CD8-positive, alpha-beta memory T cell (primary cell): ENCODE measurements around the gene TMEM63C. TPM values are rescaled to one million over a fixed set of nuclear protein-coding genes. Genes with fewer than 3 reads are reported as not detected.

ENCODE experiments used
- CTCF ChIA-PET: fragments of 350-600 bp; sonication (Branson Sonifier 250); formaldehyde crosslinking; loops from one replicate; lab custom pipeline; 2021; ENCODE audit warnings: antibody characterized with exemption; lab: Charles Lee
- POLR2A ChIA-PET: fragments of 350-600 bp; sonication (Branson Sonifier 250); formaldehyde crosslinking; loops from one replicate; lab custom pipeline; 2021; ENCODE audit warnings: antibody characterized with exemption; lab: Charles Lee
- DNase-seq, 5 donors: peaks; one replicate each; pipeline versions ENCODE4 v3.0.0 to v3.0.0-alpha.2; 2020 to 2022; ENCODE audit warnings: mixed read lengths in 1 of 5
- H3K27ac ChIP-seq: one replicate; pipeline ENCODE4 v1.7.0; 2013; ENCODE audit warnings: low read depth, mild to moderate bottlenecking, low read length, moderate library complexity
- H3K27me3 ChIP-seq: 2 replicates; pipeline ENCODE4 v1.7.0; 2013; ENCODE audit warnings: low read length, mild to moderate bottlenecking; ENCODE audit not compliant: insufficient read depth, poor library complexity, severe bottlenecking
- H3K36me3 ChIP-seq: 2 replicates; pipeline ENCODE4 v1.7.0; 2013; ENCODE audit warnings: mild to moderate bottlenecking, low read length, moderate library complexity; ENCODE audit not compliant: insufficient read depth
- H3K4me1 ChIP-seq: 2 replicates; pipeline ENCODE4 v1.7.0; 2013; ENCODE audit warnings: mild to moderate bottlenecking, low read length, moderate library complexity; ENCODE audit not compliant: insufficient read depth
- H3K4me3 ChIP-seq: 2 replicates; pipeline ENCODE4 v1.7.0; 2013; ENCODE audit warnings: mild to moderate bottlenecking, low read length
- H3K9me3 ChIP-seq: 2 replicates; pipeline ENCODE4 v1.7.0; 2013; ENCODE audit warnings: mild to moderate bottlenecking, low read length
- H3K27ac Mint-ChIP-seq, 8 donors: one replicate each; pipeline ENCODE4 v1.8.0; 2020 to 2021; ENCODE audit warnings: mixed read lengths in 8 of 8, mild to moderate bottlenecking in 6 of 8, inconsistent platforms in 3 of 8, moderate library complexity in 3 of 8
- H3K27me3 Mint-ChIP-seq, 2 donors: one replicate each; pipeline ENCODE4 v1.8.0; 2020 to 2021; ENCODE audit warnings: mixed read lengths in 2 of 2, mild to moderate bottlenecking in 1 of 2, moderate library complexity in 1 of 2
- H3K36me3 Mint-ChIP-seq, 3 donors: one replicate each; pipeline ENCODE4 v1.8.0; 2020 to 2021; ENCODE audit warnings: mixed read lengths in 3 of 3, inconsistent platforms in 1 of 3, mild to moderate bottlenecking in 1 of 3
- H3K4me1 Mint-ChIP-seq, 3 donors: one replicate each; pipeline ENCODE4 v1.8.0; 2020 to 2021; ENCODE audit warnings: mixed read lengths in 3 of 3, inconsistent platforms in 1 of 3, mild to moderate bottlenecking in 1 of 3
- H3K4me3 Mint-ChIP-seq, 7 donors: one replicate each; pipeline ENCODE4 v1.8.0; 2020 to 2021; ENCODE audit warnings: mixed read lengths in 7 of 7, mild to moderate bottlenecking in 6 of 7, moderate library complexity in 4 of 7, inconsistent platforms in 2 of 7
- H3K9me3 Mint-ChIP-seq, 5 donors: one replicate each; pipeline ENCODE4 v1.8.0; 2020 to 2022; ENCODE audit warnings: mixed read lengths in 5 of 5, mild to moderate bottlenecking in 3 of 5, moderate library complexity in 2 of 5, inconsistent platforms in 1 of 5
- polyA plus RNA-seq: library from polyadenylated mRNA; unstranded; fragments of 300-500 nt; fragmentation: Illumina TruSeq; gene quantifications from one replicate; pipeline ENCODE4 v1.2.3, GENCODE V29; 2021
- total RNA-seq, 2 experiments: library from RNA; stranded (reverse); gene quantifications; one replicate each; pipeline ENCODE4 v1.2.3, GENCODE V29; 2021

TMEM63C gene
- total and polyA plus RNA-seq, 3 experiments from 2014 or later: 0.28 to 0.68 (median 0.64) TPM

DNA sequence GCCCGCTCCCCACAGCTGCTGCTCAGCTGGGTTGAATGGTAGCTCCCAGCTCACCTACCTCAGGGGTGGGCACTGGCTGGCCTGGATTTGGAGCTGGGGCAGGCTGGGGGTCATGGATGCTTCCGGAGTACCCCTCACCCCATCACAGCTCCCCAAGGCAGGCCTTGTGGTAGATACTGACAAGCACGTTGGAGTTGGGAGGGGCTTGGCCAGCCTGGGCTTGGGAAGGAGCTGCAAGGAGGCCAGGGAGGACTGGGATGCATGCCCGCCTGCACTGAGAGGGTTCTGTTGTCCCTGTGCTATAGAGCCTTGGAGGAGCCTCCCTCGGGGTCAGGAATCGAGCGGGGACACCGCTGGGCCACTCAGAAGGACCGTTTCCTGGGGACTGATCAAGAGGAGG lies 14.2 kb downstream of the TMEM63C start:
- Histone ChIP-seq H3K4me1 (no peaks in the 10 kb centered on the region), H3K27ac (no peak overlapping the region), H3K27me3 (no peaks in the 10 kb centered on the region), H3K36me3 (no peaks in the 10 kb centered on the region), H3K4me3 (no peak overlapping the region), H3K9me3 (no peaks in the 10 kb centered on the region)
- Mint-ChIP-seq H3K36me3 (peaks cover 0 to 2% (median 0%) of the 10 kb centered on the region in 3 donors), H3K9me3 (no peaks in the 10 kb centered on the region), H3K27ac (no peak overlapping the region), H3K4me1 (no peaks in the 10 kb centered on the region), H3K4me3 (no peak overlapping the region), H3K27me3 (peaks cover 3 to 27% of the 10 kb centered on the region in 2 donors)
- ChIA-PET CTCF (no interaction called here), POLR2A (no interaction called here)
- no peak for DNase-seq

- Mint-ChIP-seq H3K4me1 (no peaks in the 10 kb centered on the region), H3K27me3 (peaks cover 6 to 26% of the 10 kb centered on the region in 2 donors), H3K27ac (no peak overlapping the region), H3K36me3 (no peaks in the 10 kb centered on the region), H3K9me3 (peaks cover 0 to 3% (median 0%) of the 10 kb centered on the region in 5 donors), H3K4me3 (no peak overlapping the region)
- POLR2A ChIA-PET: no interaction called here
- no peaks in the 10 kb centered on the region for H3K27me3 ChIP-seq
- CTCF ChIA-PET: no interaction called here
- H3K9me3 ChIP-seq: no peaks in the 10 kb centered on the region
- H3K36me3 ChIP-seq: no peaks in the 10 kb centered on the region
- no peak overlapping the region for H3K27ac ChIP-seq
- H3K4me1 ChIP-seq: no peaks in the 10 kb centered on the region
- no peak for DNase-seq
- no peak overlapping the region for H3K4me3 ChIP-seq
Observed at GRCh38 chr14:77197988-77198387, 16.4 kb downstream of the TMEM63C start.

- ChIA-PET POLR2A (no interaction called here), CTCF (no interaction called here)
- H3K4me3 ChIP-seq: no peak overlapping the region
- no peaks in the 10 kb centered on the region for H3K36me3 ChIP-seq
- peaks cover 0 to 3% (median 0%) of the 10 kb centered on the region in 5 donors for H3K9me3 Mint-ChIP-seq
- no peak overlapping the region for H3K4me3 Mint-ChIP-seq
- DNase-seq: no peak
- H3K4me1 Mint-ChIP-seq: no peaks in the 10 kb centered on the region
- no peak overlapping the region for H3K27ac Mint-ChIP-seq
- H3K36me3 Mint-ChIP-seq: no peaks in the 10 kb centered on the region
- no peaks in the 10 kb centered on the region for H3K9me3 ChIP-seq
- H3K27me3 Mint-ChIP-seq: peaks cover 7 to 26% of the 10 kb centered on the region in 2 donors
- no peaks in the 10 kb centered on the region for H3K4me1 ChIP-seq
- H3K27ac ChIP-seq: no peak overlapping the region
- H3K27me3 ChIP-seq: no peaks in the 10 kb centered on the region
Observed at GRCh38 chr14:77198561-77198960, 17.0 kb downstream of the TMEM63C start.

- H3K4me3 Mint-ChIP-seq: no peak overlapping the region
- no peak for DNase-seq
- Histone ChIP-seq H3K27me3 (no peaks in the 10 kb centered on the region), H3K9me3 (no peaks in the 10 kb centered on the region), H3K4me1 (no peaks in the 10 kb centered on the region), H3K27ac (no peak overlapping the region), H3K36me3 (no peaks in the 10 kb centered on the region), H3K4me3 (no peak overlapping the region)
- no peak overlapping the region for H3K27ac Mint-ChIP-seq
- H3K27me3 Mint-ChIP-seq: peaks cover 7 to 30% of the 10 kb centered on the region in 2 donors
- H3K36me3 Mint-ChIP-seq: no peaks in the 10 kb centered on the region
- POLR2A ChIA-PET: no interaction called here
- CTCF ChIA-PET: no interaction called here
- H3K9me3 Mint-ChIP-seq: peaks cover 0 to 3% (median 0%) of the 10 kb centered on the region in 5 donors
- no peaks in the 10 kb centered on the region for H3K4me1 Mint-ChIP-seq
Observed at GRCh38 chr14:77199590-77199989, 18.0 kb downstream of the TMEM63C start.

DNA sequence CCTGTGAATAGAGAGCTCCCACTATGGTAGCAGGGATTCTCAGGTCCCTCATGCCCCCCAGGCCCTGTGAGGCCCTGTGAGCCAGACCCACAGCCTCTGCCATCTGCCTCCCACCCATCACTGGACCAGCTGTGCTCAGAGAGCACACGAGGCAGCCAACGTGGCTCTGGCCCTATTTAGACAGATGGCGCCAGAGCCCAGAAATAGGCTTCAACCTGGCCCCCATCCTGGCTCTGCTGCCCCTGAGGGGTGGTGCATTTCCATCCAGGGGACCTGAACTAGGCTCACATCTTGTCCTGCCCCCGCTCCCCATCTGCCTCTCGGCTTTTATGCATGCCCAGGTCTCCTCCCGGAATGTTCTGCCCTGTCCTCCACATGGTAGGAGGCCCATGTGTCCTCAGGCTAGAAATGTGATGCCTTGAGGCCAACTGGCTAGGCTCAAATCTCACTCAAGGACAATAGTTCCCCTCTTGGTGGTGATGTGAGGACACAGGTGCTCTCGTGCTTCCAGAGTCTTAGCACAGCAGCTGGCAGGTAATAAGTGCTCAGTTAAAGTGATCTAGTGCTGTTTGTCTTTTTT lies 18.9 kb downstream of the TMEM63C start:
- H3K27ac Mint-ChIP-seq: no peak overlapping the region
- H3K4me1 ChIP-seq: no peaks in the 10 kb centered on the region
- no peaks in the 10 kb centered on the region for H3K27me3 ChIP-seq
- H3K4me3 Mint-ChIP-seq: no peak overlapping the region
- no peak overlapping the region for H3K27ac ChIP-seq
- CTCF ChIA-PET: no interaction called here
- peaks cover 7 to 30% of the 10 kb centered on the region in 2 donors for H3K27me3 Mint-ChIP-seq
- no peaks in the 10 kb centered on the region for H3K4me1 Mint-ChIP-seq
- no peaks in the 10 kb centered on the region for H3K36me3 ChIP-seq
- no peaks in the 10 kb centered on the region for H3K36me3 Mint-ChIP-seq
- H3K9me3 Mint-ChIP-seq: peaks cover 0 to 6% (median 0%) of the 10 kb centered on the region in 5 donors
- POLR2A ChIA-PET: no interaction called here
- H3K4me3 ChIP-seq: no peak overlapping the region
- DNase-seq: no peak
- no peaks in the 10 kb centered on the region for H3K9me3 ChIP-seq

GRCh38 chr14:77201696-77202095 lies 20.1 kb downstream of the TMEM63C start:
- H3K9me3 Mint-ChIP-seq: peaks cover 0 to 6% (median 0%) of the 10 kb centered on the region in 5 donors
- POLR2A ChIA-PET: no interaction called here

DNA sequence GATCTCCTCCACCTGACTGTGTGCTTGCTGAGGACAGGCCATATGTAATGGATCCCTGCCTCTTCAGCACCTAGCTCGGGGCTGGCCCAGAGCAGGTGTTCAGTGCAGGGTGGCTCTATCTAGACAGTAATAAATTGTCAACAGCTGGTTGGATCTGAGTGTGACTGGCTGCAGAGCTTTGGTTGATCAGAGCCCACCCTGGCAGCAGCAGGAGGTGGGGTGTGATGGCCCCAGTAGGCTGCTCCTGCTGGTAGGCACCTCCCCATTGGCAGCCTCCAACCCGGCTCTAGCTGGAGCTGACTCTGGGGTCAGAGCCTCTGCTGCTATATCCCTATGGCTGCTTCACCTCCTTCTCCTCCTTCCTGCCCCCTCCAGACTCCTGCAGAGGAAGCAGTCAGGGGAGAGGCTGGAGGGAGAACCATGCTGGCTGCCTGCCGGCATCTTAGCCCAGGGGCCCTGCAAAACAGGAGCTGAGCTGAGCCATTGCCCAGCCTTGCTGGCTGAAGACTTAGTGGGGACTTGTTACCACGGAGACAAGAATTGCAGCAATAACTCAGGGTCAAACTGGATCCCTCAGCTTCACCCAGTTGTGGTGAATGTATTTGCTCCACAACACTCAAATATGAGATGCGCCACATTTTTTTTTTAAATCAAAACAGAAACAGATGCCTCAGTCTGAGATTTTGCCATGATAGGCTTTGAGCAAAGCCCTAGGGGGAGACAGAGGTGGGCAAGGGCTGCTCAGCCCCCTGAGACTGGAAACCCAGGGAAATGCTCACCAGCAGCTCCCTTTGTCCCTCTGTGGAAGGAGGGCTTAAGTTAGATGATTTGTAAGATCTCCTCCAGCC lies 22.2 kb downstream of the TMEM63C start:
- Histone ChIP-seq H3K36me3 (no peaks in the 10 kb centered on the region), H3K27me3 (no peaks in the 10 kb centered on the region), H3K4me1 (no peaks in the 10 kb centered on the region), H3K9me3 (no peaks in the 10 kb centered on the region), H3K4me3 (no peak overlapping the region), H3K27ac (no peak overlapping the region)
- Mint-ChIP-seq H3K9me3 (peaks cover 0 to 6% (median 0%) of the 10 kb centered on the region in 5 donors), H3K4me1 (no peaks in the 10 kb centered on the region), H3K36me3 (no peaks in the 10 kb centered on the region), H3K27me3 (peaks cover 12 to 27% of the 10 kb centered on the region in 2 donors), H3K4me3 (no peak overlapping the region), H3K27ac (no peak overlapping the region)
- ChIA-PET CTCF (no interaction called here), POLR2A (no interaction called here)
- DNase-seq: no peak

More at GRCh38 chr14:77201696-77202095, 20.1 kb downstream of the TMEM63C start:
- H3K4me3 ChIP-seq: no peak overlapping the region
- CTCF ChIA-PET: no interaction called here
- no peak overlapping the region for H3K4me3 Mint-ChIP-seq
- H3K36me3 Mint-ChIP-seq: no peaks in the 10 kb centered on the region
- no peak overlapping the region for H3K27ac Mint-ChIP-seq
- no peaks in the 10 kb centered on the region for H3K36me3 ChIP-seq
- H3K27me3 Mint-ChIP-seq: peaks cover 7 to 30% of the 10 kb centered on the region in 2 donors
- no peaks in the 10 kb centered on the region for H3K4me1 Mint-ChIP-seq
- no peaks in the 10 kb centered on the region for H3K27me3 ChIP-seq
- H3K4me1 ChIP-seq: no peaks in the 10 kb centered on the region
- DNase-seq: no peak
- H3K27ac ChIP-seq: no peak overlapping the region
- H3K9me3 ChIP-seq: no peaks in the 10 kb centered on the region

- Histone ChIP-seq H3K27ac (no peak overlapping the region), H3K4me3 (no peak overlapping the region), H3K27me3 (no peaks in the 10 kb centered on the region), H3K9me3 (no peaks in the 10 kb centered on the region), H3K36me3 (no peaks in the 10 kb centered on the region), H3K4me1 (no peaks in the 10 kb centered on the region)
- ChIA-PET CTCF (no interaction called here), POLR2A (no interaction called here)
- Mint-ChIP-seq H3K36me3 (no peaks in the 10 kb centered on the region), H3K4me1 (no peaks in the 10 kb centered on the region), H3K9me3 (peaks cover 0 to 6% (median 0%) of the 10 kb centered on the region in 5 donors), H3K27me3 (peaks cover 13 to 23% of the 10 kb centered on the region in 2 donors), H3K4me3 (no peak overlapping the region), H3K27ac (no peak overlapping the region)
- no peak for DNase-seq
Observed at GRCh38 chr14:77204459-77204771, 22.8 kb downstream of the TMEM63C start.
